Right lobe of liver (tissue), 4 donors: Measurements from ENCODE around the gene KCNB1.

Source experiments
- POLR2A ChIP-seq: fragments of 450-650 bp; IDR thresholded peaks from one replicate; pipeline ENCODE4 v1.6.1; 2017; ENCODE audit warnings: antibody characterized with exemption, mild to moderate bottlenecking
- TF ChIP-seq, protein P1 (sequence below), 4 donors: fragments of 200-600 bp in 3 of 4; fragments of 450-650 bp in 1 of 4; IDR thresholded peaks; one replicate each; pipeline versions ENCODE4 v1.5.1 to v1.8.0; 2016 to 2022; ENCODE audit warnings: antibody characterized with exemption in 4 of 4, mild to moderate bottlenecking in 2 of 4
- donor health status: DM: no; HTN: no; CAD: no.
- donor health status: DM: no; HTN: no; CAD: no.
- donor health status: DM: no; HTN: yes; CAD: no.

GRCh38 chr20:49324306-49324705 lies 158.2 kb downstream of the KCNB1 start:
- no peak for TF ChIP-seq POLR2A
- TF ChIP-seq, protein P1, sequence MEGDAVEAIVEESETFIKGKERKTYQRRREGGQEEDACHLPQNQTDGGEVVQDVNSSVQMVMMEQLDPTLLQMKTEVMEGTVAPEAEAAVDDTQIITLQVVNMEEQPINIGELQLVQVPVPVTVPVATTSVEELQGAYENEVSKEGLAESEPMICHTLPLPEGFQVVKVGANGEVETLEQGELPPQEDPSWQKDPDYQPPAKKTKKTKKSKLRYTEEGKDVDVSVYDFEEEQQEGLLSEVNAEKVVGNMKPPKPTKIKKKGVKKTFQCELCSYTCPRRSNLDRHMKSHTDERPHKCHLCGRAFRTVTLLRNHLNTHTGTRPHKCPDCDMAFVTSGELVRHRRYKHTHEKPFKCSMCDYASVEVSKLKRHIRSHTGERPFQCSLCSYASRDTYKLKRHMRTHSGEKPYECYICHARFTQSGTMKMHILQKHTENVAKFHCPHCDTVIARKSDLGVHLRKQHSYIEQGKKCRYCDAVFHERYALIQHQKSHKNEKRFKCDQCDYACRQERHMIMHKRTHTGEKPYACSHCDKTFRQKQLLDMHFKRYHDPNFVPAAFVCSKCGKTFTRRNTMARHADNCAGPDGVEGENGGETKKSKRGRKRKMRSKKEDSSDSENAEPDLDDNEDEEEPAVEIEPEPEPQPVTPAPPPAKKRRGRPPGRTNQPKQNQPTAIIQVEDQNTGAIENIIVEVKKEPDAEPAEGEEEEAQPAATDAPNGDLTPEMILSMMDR (IDR thresholded peaks at IDR 0.05) = no peak
